SK-N-SH (cell line): ENCODE measurements around the gene CPS1. TPM values are rescaled to one million over a fixed set of nuclear protein-coding genes. Genes with fewer than 3 reads are reported as not detected.

ENCODE experiments used
- CTCF ChIA-PET: fragments of 300-600, 350-600 bp; formaldehyde crosslinking; extraction: SDS; loops from one replicate; lab custom pipeline; 2021; lab: Yijun Ruan, JAX
- POLR2A ChIA-PET: fragments of 350-600 bp; sonication (Branson Sonifier 250); formaldehyde crosslinking; extraction: SDS; loops from one replicate; lab custom pipeline; 2020; ENCODE audit warnings: antibody characterized with exemption, inconsistent platforms; lab: Yijun Ruan, JAX
- DNase-seq: peaks from one replicate; pipeline ENCODE4 v3.0.0; 2012
- H2AFZ ChIP-seq: fragments of 200-600 bp; sonication (generic); 2 replicates; pipeline ENCODE4 v1.8.1; 2016; ENCODE audit warnings: antibody characterized with exemption, mild to moderate bottlenecking, low read depth
- H3F3A ChIP-seq: fragments of 200-600 bp; sonication (generic); replicated peaks from 2 replicates; pipeline ENCODE3; 2016; ENCODE audit warnings: antibody characterized with exemption, mild to moderate bottlenecking; ENCODE audit not compliant: insufficient read depth
- H3K27ac ChIP-seq, 2 experiments: fragments of 200-500 bp in 1 of 2; fragments of 200-600 bp in 1 of 2; sonication (Bioruptor generic) in 1 of 2; sonication (generic), shearing (Covaris generic) in 1 of 2; 2 replicates each; pipeline versions ENCODE4 v1.5.1 to v1.6.1; 2014 to 2016; ENCODE audit warnings: low read depth in 2 of 2, inconsistent platforms in 1 of 2, low read length in 1 of 2, mild to moderate bottlenecking in 1 of 2, mixed read lengths in 1 of 2
- H3K27me3 ChIP-seq: fragments of 200-600 bp; sonication (generic), shearing (Covaris generic); 2 replicates; pipeline ENCODE4 v1.6.1; 2016; ENCODE audit warnings: mixed run types; ENCODE audit not compliant: insufficient read depth
- H3K36me3 ChIP-seq, 2 experiments: fragments of 200-500 bp in 1 of 2; fragments of 200-600 bp in 1 of 2; sonication (Bioruptor generic) in 1 of 2; sonication (generic) in 1 of 2; replicated peaks in 1 of 2; 2 replicates each; pipeline versions ENCODE3 to v1.5.1; 2014 to 2016; ENCODE audit warnings: low read length in 1 of 2, mild to moderate bottlenecking in 1 of 2; ENCODE audit not compliant: insufficient read depth in 2 of 2, control insufficient read depth in 1 of 2
- H3K4me1 ChIP-seq, 2 experiments: fragments of 200-500 bp in 1 of 2; fragments of 200-600 bp in 1 of 2; sonication (Bioruptor generic) in 1 of 2; sonication (generic), shearing (Covaris generic) in 1 of 2; 2 replicates each; pipeline versions ENCODE4 v1.5.1 to v1.6.1; 2014 to 2016; ENCODE audit warnings: low read depth in 1 of 2, low read length in 1 of 2, mixed run types in 1 of 2; ENCODE audit not compliant: insufficient read depth in 2 of 2, control insufficient read depth in 1 of 2
- H3K4me2 ChIP-seq: fragments of 200-600 bp; sonication (generic), shearing (Covaris generic); 2 replicates; pipeline ENCODE4 v1.6.1; 2017; ENCODE audit warnings: mixed run types
- H3K4me3 ChIP-seq, 2 experiments: fragments of 200-500 bp in 1 of 2; fragments of 200-600 bp in 1 of 2; sonication (Bioruptor generic) in 1 of 2; sonication (generic), shearing (Covaris generic) in 1 of 2; 2 replicates each; pipeline versions ENCODE4 v1.5.1 to v1.8.1; 2014 to 2016; ENCODE audit warnings: low read depth in 2 of 2, inconsistent platforms in 1 of 2, low read length in 1 of 2, mild to moderate bottlenecking in 1 of 2, mixed read lengths in 1 of 2, moderate library complexity in 1 of 2
- H3K79me2 ChIP-seq: fragments of 200-600 bp; sonication (generic); 2 replicates; pipeline ENCODE4 v1.8.1; 2017; ENCODE audit warnings: mild to moderate bottlenecking; ENCODE audit not compliant: insufficient read depth
- H3K9ac ChIP-seq: fragments of 200-600 bp; sonication (generic); 2 replicates; pipeline ENCODE4 v1.6.1; 2017; ENCODE audit warnings: mixed run types
- H3K9me2 ChIP-seq: fragments of 200-600 bp; sonication (generic); 2 replicates; pipeline ENCODE4 v1.6.1; 2017; ENCODE audit warnings: mixed run types
- H3K9me3 ChIP-seq: fragments of 200-600 bp; sonication (generic); 2 replicates; pipeline ENCODE4 v1.6.1; 2017; ENCODE audit warnings: mixed run types, mild to moderate bottlenecking, moderate library complexity
- H4K20me1 ChIP-seq: fragments of 200-600 bp; sonication (generic); 2 replicates; pipeline ENCODE4 v1.6.1; 2017; ENCODE audit warnings: mild to moderate bottlenecking, mixed run types; ENCODE audit not compliant: insufficient read depth
- EZH2phosphoT487 ChIP-seq: fragments of 200-600 bp; sonication (generic); IDR thresholded peaks from 2 replicates; pipeline ENCODE4 v1.6.1; 2017; ENCODE audit warnings: low read depth, mixed run types, mild to moderate bottlenecking, antibody characterized with exemption, moderate library complexity, borderline replicate concordance
- FOXJ3 ChIP-seq: sonication (generic); formaldehyde crosslinking; IDR thresholded peaks from 2 replicates; pipeline ENCODE4 v1.5.1; 2020; ENCODE audit warnings: mild to moderate bottlenecking, missing genetic modification reagents
- GATA2 ChIP-seq: sonication (generic); formaldehyde crosslinking; IDR thresholded peaks from 2 replicates; pipeline ENCODE4 v1.5.0; 2020; ENCODE audit warnings: mild to moderate bottlenecking, missing genetic modification reagents
- IRF3 ChIP-seq: fragments of 150-350 bp; IDR thresholded peaks from 2 replicates; pipeline ENCODE4 v1.6.1; 2016; ENCODE audit warnings: mild to moderate bottlenecking, low read depth, low read length
- JUND ChIP-seq: IDR thresholded peaks from 2 replicates; pipeline ENCODE4 v1.4.0; 2012
- RAD21 ChIP-seq: IDR thresholded peaks from 2 replicates; pipeline ENCODE4 v1.6.1; 2012; ENCODE audit warnings: mild to moderate bottlenecking, low read length
- RCOR1 ChIP-seq: fragments of 150-350 bp; IDR thresholded peaks from 2 replicates; pipeline ENCODE4 v1.6.1; 2017; ENCODE audit warnings: antibody characterized with exemption, low read length
- RXRA ChIP-seq: IDR thresholded peaks from 2 replicates; pipeline ENCODE4 v1.4.0; 2012; ENCODE audit warnings: low read depth, mild to moderate bottlenecking, borderline replicate concordance
- SMC3 ChIP-seq: IDR thresholded peaks from 2 replicates; pipeline ENCODE4 v1.6.1; 2012; ENCODE audit warnings: low read depth, low read length, improper control_type of control experiment
- TAF1 ChIP-seq: IDR thresholded peaks from 2 replicates; pipeline ENCODE4 v1.6.1; 2012; ENCODE audit warnings: low read depth, mild to moderate bottlenecking, low read length, moderate library complexity, borderline replicate concordance
- TCF12 ChIP-seq: IDR thresholded peaks from 2 replicates; pipeline ENCODE4 v1.4.0; 2012
- USF1 ChIP-seq: IDR thresholded peaks from 2 replicates; pipeline ENCODE4 v1.4.0; 2012; ENCODE audit warnings: low read depth, borderline replicate concordance
- ZBTB33 ChIP-seq: IDR thresholded peaks from 2 replicates; pipeline ENCODE4 v1.4.0; 2012; ENCODE audit warnings: low read depth, borderline replicate concordance
- WGBS: methylation state at CpG from one replicate; pipeline ENCODE4 v1.1.6; 2017; ENCODE audit warnings: low lambda C conversion rate; 5-methylcytosine and 5-hydroxymethylcytosine counted together
- polyA plus RNA-seq, 3 experiments: library from polyadenylated mRNA; depleted of rRNA; stranded (reverse); fragments of >200 nt; gene quantifications; 2 replicates each; pipeline ENCODE4 v1.2.3, GENCODE V29; 2012
- TF ChIP-seq, protein P1 (sequence below): IDR thresholded peaks from 2 replicates; pipeline ENCODE4; 2012
- TF ChIP-seq, protein P2 (sequence below): fragments of 150-350 bp; IDR thresholded peaks from 2 replicates; pipeline ENCODE4 v1.6.1; 2017; ENCODE audit warnings: antibody characterized with exemption, low read length, low read depth, borderline replicate concordance
- TF ChIP-seq, protein P3 (sequence below): IDR thresholded peaks from 2 replicates; pipeline ENCODE4 v1.4.0; 2012; ENCODE audit warnings: low read depth

The CPS1 gene
- polyA plus RNA-seq, 1 of the 3 experiments (the other 2 are of a cell fraction), result 9.2 TPM

DNA sequence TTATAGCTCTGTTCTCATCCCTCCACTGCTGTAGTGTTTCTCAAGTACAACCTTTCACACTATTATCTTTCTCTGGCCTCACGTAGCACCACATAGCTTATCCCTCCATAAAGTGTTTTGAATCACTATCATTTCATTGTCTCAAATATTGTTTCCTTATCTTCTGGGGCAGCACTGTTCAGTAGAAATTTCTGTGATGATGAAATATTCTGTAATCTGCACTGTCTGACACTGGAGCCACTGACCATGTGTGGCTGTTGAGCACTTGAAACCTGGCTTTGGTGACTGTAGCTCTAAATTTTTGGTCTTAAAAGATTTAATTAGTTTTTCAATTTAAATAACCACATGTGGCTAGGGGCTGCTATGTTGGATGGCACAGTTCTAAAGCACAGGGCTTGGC lies 78.9 kb downstream of the CPS1 start:
- no peak for DNase-seq
- H3F3A ChIP-seq, result no peaks in the 10 kb centered on the region
- ChIA-PET CTCF (interaction anchor here (0.7 to 2.6 kb wide), 3 partner anchors 17 to 522 kb away, joined by 3 to 9 read pairs (median 4); no protein-coding TSS in a partner anchor), POLR2A (no interaction called here)
- H3K36me3 ChIP-seq, result no peaks in the 10 kb centered on the region
- no peaks in the 10 kb centered on the region for H3K9me2 ChIP-seq
- TF ChIP-seq GATA2 (CRISPR knock-in tag) (peak; percentile 16; the same call in 1 of the 2 replicates), FOXJ3 (no peak)
- TF ChIP-seq, protein P1, sequence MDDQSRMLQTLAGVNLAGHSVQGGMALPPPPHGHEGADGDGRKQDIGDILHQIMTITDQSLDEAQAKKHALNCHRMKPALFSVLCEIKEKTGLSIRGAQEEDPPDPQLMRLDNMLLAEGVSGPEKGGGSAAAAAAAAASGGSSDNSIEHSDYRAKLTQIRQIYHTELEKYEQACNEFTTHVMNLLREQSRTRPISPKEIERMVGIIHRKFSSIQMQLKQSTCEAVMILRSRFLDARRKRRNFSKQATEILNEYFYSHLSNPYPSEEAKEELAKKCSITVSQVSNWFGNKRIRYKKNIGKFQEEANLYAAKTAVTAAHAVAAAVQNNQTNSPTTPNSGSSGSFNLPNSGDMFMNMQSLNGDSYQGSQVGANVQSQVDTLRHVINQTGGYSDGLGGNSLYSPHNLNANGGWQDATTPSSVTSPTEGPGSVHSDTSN, result no peak
- H3K9me3 ChIP-seq, result no peaks in the 10 kb centered on the region
- H3K4me2 ChIP-seq, result no peak overlapping the region
- 90% methylated on average over 1 of the region's 1 CpG for WGBS
- H3K9ac ChIP-seq, result no peak overlapping the region
- H3K27ac ChIP-seq, result no peak overlapping the region
- no peak overlapping the region for H2AFZ ChIP-seq
- H3K4me3 ChIP-seq, result no peak overlapping the region
- H3K4me1 ChIP-seq, result no peaks in the 10 kb centered on the region; a peak in 1 of 4 replicates
- no peaks in the 10 kb centered on the region for H3K27me3 ChIP-seq
- no peaks in the 10 kb centered on the region for H4K20me1 ChIP-seq
- H3K79me2 ChIP-seq, result no peaks in the 10 kb centered on the region

GRCh38 chr2:210642333-210642732 lies 85.9 kb downstream of the CPS1 start:
- DNase-seq, result no peak
- H3K36me3 ChIP-seq, result no peaks in the 10 kb centered on the region
- no peaks in the 10 kb centered on the region for H4K20me1 ChIP-seq
- no peaks in the 10 kb centered on the region for H3K9me3 ChIP-seq
- H3K4me3 ChIP-seq, result no peak overlapping the region
- H3K4me2 ChIP-seq, result no peak overlapping the region
- ChIA-PET CTCF (no interaction called here), POLR2A (no interaction called here)
- no peaks in the 10 kb centered on the region for H3K27me3 ChIP-seq
- H2AFZ ChIP-seq, result no peak overlapping the region
- no peak overlapping the region for H3K27ac ChIP-seq
- WGBS, result 75% methylated on average over 4 of the region's 4 CpGs
- no peaks in the 10 kb centered on the region for H3K4me1 ChIP-seq
- H3K79me2 ChIP-seq, result no peaks in the 10 kb centered on the region
- TF ChIP-seq TCF12, result no peak
- no peak for TF ChIP-seq ZBTB33
- TF ChIP-seq RXRA, result no peak
- no peak for TF ChIP-seq IRF3
- TF ChIP-seq USF1, result no peak
- TF ChIP-seq, protein P2, sequence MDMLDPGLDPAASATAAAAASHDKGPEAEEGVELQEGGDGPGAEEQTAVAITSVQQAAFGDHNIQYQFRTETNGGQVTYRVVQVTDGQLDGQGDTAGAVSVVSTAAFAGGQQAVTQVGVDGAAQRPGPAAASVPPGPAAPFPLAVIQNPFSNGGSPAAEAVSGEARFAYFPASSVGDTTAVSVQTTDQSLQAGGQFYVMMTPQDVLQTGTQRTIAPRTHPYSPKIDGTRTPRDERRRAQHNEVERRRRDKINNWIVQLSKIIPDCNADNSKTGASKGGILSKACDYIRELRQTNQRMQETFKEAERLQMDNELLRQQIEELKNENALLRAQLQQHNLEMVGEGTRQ, result no peak
- TF ChIP-seq, protein P3, sequence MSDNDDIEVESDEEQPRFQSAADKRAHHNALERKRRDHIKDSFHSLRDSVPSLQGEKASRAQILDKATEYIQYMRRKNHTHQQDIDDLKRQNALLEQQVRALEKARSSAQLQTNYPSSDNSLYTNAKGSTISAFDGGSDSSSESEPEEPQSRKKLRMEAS, result no peak
- TF ChIP-seq GATA2 (CRISPR knock-in tag), result no peak
- TF ChIP-seq RAD21, result no peak
- TF ChIP-seq RCOR1, result no peak
- no peak for TF ChIP-seq TAF1
- no peak for TF ChIP-seq JUND
- TF ChIP-seq EZH2phosphoT487, result no peak
- no peak for TF ChIP-seq SMC3
- H3F3A ChIP-seq, result no peaks in the 10 kb centered on the region
- no peaks in the 10 kb centered on the region for H3K9me2 ChIP-seq
- no peak overlapping the region for H3K9ac ChIP-seq
